GM15510 (cell line): ENCODE data around the gene MACO1.

Source experiments
- POLR2A ChIP-seq: IDR thresholded peaks from 3 replicates; pipeline ENCODE4 v1.6.1; 2011; ENCODE audit warnings: borderline replicate concordance; ENCODE audit not compliant: insufficient read length; ENCODE audit errors: extremely low read depth

The MACO1 gene

DNA sequence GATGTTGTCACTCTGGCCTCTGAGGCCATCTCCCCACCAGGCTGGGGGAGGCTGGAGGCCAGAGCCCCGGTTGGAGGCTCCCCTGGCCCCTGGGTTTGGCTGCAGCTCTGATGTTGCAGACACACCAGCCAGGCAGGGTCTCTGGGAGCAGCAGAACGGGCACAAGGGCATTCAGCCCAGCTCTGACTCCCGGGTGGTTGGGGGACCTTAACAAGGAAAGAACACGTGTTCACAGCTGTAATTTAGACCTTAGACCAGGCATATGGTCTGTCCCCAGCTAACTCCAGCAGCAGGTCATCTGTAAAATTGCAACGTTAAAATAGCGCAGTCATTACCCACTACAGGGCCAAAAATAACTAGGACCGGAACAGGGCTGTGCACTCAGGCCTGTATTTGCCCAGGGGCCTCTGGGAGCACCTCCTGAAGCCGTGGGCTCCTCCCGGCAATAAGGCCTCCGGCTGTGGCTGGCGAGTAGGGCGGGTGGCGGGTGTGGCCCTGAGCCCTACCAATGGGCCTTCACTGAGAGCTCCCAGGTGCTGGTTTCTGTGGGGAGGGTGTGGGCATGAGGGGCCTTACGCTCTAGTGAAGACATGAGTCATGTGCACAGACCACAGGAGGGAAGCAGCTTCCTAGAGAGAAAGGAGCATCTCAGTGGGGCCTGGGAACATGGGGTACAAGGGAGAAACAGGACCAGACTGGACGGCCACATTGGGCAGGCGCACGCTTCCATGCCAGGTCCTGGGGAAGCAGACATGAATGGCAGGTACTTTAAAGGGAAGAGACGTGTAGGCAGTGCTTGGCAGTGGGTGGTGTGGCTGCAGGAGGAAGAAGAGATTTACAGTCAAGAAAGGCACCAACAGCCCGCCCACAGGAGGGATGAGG lies 118.8 kb downstream of the MACO1 start:
- peak; percentile 36 for TF ChIP-seq POLR2A
